Mucosa of descending colon (tissue), 3 donors: ENCODE data around the gene NRCAM. TPM values are rescaled to one million over a fixed set of nuclear protein-coding genes. Genes with fewer than 3 reads are reported as not detected.
"Not testable (repeated sequence)": the region's sequence is repeated elsewhere in the genome, so short reads cannot be mapped to it uniquely, and the experiment has no call there.

Experiments
- ATAC-seq: fragments of 200-7000 bp; cut with Tn5 transposase; one replicate; pipeline ENCODE4 v1.9.1; 2020; ENCODE audit warnings: mild to moderate bottlenecking, moderate library complexity
- DNase-seq, 3 donors: peaks; one replicate each; pipeline ENCODE4 v3.0.0-alpha.2; 2020
- H3K36me3 ChIP-seq: fragments of 200-600 bp; one replicate; pipeline ENCODE4 v1.8.0; 2021; ENCODE audit warnings: low read depth, mild to moderate bottlenecking
- H3K4me1 ChIP-seq: fragments of 200-600 bp; one replicate; pipeline ENCODE4 v1.8.0; 2021; ENCODE audit warnings: low read depth, mild to moderate bottlenecking
- H3K4me3 ChIP-seq: fragments of 200-600 bp; one replicate; pipeline ENCODE4 v1.8.0; 2021; ENCODE audit warnings: mild to moderate bottlenecking
- H3K9me3 ChIP-seq: fragments of 200-600 bp; one replicate; pipeline ENCODE4 v1.8.0; 2021; ENCODE audit warnings: mild to moderate bottlenecking
- intact Hi-C, 2 donors: fragments of 100-400 bp; cut with DNase I in 1 of 2; cut with micrococcal nuclease in 1 of 2; formaldehyde crosslinking; loops; one replicate each; pipeline versions ENCODE4 v1.11.0 to v1.11.1; 2022; cut with DNase I, micrococcal nuclease
- total RNA-seq, 3 donors: library from RNA; stranded (reverse); fragmentation: NEBNext Ultra II Directional in 2 of 3; extraction: Animal tissue kit (Norgen Biotek cat#: 25700) in 2 of 3; gene quantifications; one replicate each; pipeline versions ENCODE4 v1.2.1 to v1.2.4, GENCODE V29; 2021 to 2023
- TF ChIP-seq, protein P1 (sequence below): fragments of 200-600 bp; IDR thresholded peaks from one replicate; pipeline ENCODE4 v1.8.0; 2022; ENCODE audit warnings: antibody characterized with exemption, mild to moderate bottlenecking
- donor health status: DM: no; HTN: no; CAD: no; lungs with moderate emphysema.
- donor health status: DM: no; HTN: no; CAD: no.
- donor health status: DM: no; HTN: yes; CAD: no.

Gene NRCAM
- total RNA-seq, 3 donors from 2014 or later: 1.0 to 3.4 (median 2.3) TPM

- no peaks in the 10 kb centered on the region for H3K36me3 ChIP-seq
- intact Hi-C loops: no loop called here
- no peak overlapping the region for H3K4me3 ChIP-seq
- ATAC-seq (no peak), DNase-seq (no peak)
- TF ChIP-seq, protein P1, sequence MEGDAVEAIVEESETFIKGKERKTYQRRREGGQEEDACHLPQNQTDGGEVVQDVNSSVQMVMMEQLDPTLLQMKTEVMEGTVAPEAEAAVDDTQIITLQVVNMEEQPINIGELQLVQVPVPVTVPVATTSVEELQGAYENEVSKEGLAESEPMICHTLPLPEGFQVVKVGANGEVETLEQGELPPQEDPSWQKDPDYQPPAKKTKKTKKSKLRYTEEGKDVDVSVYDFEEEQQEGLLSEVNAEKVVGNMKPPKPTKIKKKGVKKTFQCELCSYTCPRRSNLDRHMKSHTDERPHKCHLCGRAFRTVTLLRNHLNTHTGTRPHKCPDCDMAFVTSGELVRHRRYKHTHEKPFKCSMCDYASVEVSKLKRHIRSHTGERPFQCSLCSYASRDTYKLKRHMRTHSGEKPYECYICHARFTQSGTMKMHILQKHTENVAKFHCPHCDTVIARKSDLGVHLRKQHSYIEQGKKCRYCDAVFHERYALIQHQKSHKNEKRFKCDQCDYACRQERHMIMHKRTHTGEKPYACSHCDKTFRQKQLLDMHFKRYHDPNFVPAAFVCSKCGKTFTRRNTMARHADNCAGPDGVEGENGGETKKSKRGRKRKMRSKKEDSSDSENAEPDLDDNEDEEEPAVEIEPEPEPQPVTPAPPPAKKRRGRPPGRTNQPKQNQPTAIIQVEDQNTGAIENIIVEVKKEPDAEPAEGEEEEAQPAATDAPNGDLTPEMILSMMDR: no peak
- H3K9me3 ChIP-seq: no peaks in the 10 kb centered on the region
- no peaks in the 10 kb centered on the region for H3K4me1 ChIP-seq
Observed at GRCh38 chr7:108402865-108403264, 53.4 kb downstream of the NRCAM start.

GRCh38 chr7:108396080-108396479 lies 60.2 kb downstream of the NRCAM start:
- no peaks in the 10 kb centered on the region for H3K4me1 ChIP-seq
- no peaks in the 10 kb centered on the region for H3K36me3 ChIP-seq
- intact Hi-C loops: no loop called here
- TF ChIP-seq, protein P1: no peak
- DNase-seq (no peak), ATAC-seq (no peak)
- H3K9me3 ChIP-seq: no peaks in the 10 kb centered on the region
- no peak overlapping the region for H3K4me3 ChIP-seq

DNA sequence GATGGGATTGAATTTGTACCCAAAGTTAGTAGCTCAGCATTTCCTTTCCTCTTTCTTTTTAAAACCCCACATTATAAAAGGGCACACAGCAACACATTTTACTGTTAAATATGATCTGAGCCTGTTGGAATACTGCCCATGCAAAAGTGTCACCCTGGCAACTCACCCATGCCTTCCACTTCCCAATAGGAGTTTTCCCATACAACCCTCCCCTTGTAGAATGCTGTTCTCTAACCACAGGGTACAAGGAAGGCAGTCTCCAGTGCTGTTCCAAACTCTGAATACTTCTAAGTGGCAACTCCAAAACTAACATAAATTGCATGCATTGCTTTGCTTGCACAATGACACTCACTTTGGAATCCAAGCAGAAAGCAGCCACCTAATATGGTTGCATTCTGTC lies 60.8 kb downstream of the NRCAM start:
- no peaks in the 10 kb centered on the region for H3K36me3 ChIP-seq
- H3K4me3 ChIP-seq: no peak overlapping the region
- no peak for ATAC-seq

GRCh38 chr7:108393097-108393496 lies 63.1 kb downstream of the NRCAM start:
- ATAC-seq (peak; percentile 20), DNase-seq (peak in 2 of 3 donors; percentile 19 to 40)
- intact Hi-C loops, H3K36me3 ChIP-seq, H3K4me1 ChIP-seq, H3K9me3 ChIP-seq, H3K4me3 ChIP-seq: not testable (repeated sequence)

More for the DNA sequence above, 60.8 kb downstream of the NRCAM start:
- intact Hi-C loops: no loop called here
- no peaks in the 10 kb centered on the region for H3K9me3 ChIP-seq
- H3K4me1 ChIP-seq: no peaks in the 10 kb centered on the region
- TF ChIP-seq, protein P1: no peak
- no peak for DNase-seq

GRCh38 chr7:108387686-108388085 lies 68.5 kb downstream of the NRCAM start:
- not testable (repeated sequence) for ATAC-seq, H3K4me3 ChIP-seq

DNA sequence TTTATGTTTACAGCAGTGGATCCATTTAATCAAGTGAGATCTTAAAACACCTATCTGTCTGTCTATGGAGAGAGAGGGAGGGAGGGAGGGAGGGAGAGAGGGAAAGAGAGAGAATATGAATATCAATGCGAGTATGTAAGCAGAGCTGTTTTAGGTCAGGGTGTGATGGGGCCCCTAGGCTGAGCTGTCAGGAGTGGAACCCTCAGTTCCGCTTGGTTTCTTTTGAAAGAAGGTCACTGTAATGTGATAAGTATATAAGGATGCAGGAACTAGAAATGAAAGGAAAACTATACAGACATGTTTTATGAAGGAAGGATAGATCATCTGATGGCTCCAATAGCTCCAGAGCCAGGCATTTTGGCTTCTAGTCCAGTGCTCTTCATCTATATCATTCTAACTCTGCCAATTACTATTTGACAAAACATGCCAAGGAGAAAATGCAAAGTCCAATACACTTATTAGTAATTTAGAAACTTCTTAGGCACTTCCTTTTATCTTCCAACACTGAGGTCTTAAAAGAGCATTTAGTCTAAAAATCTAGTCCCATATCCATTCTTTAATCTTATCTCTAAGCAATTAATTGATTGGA lies 70.3 kb downstream of the NRCAM start:
- no peak for ATAC-seq
- intact Hi-C loops: no loop called here
- Histone ChIP-seq H3K4me1 (no peaks in the 10 kb centered on the region), H3K9me3 (no peaks in the 10 kb centered on the region), H3K36me3 (no peaks in the 10 kb centered on the region), H3K4me3 (no peak overlapping the region)
- DNase-seq: no peak
- TF ChIP-seq, protein P1: no peak

More at GRCh38 chr7:108387686-108388085, 68.5 kb downstream of the NRCAM start:
- H3K36me3 ChIP-seq, H3K4me1 ChIP-seq, DNase-seq, intact Hi-C loops, H3K9me3 ChIP-seq: not testable (repeated sequence)
